Embryonic facial prominence (tissue), 1 donor: ENCODE measurements around the gene SLC4A5.

Experiments used
- DNase-seq: peaks from one replicate; pipeline ENCODE4 v3.0.0-alpha.2; 2016; ENCODE audit errors: extremely low spot score

The SLC4A5 gene

DNA sequence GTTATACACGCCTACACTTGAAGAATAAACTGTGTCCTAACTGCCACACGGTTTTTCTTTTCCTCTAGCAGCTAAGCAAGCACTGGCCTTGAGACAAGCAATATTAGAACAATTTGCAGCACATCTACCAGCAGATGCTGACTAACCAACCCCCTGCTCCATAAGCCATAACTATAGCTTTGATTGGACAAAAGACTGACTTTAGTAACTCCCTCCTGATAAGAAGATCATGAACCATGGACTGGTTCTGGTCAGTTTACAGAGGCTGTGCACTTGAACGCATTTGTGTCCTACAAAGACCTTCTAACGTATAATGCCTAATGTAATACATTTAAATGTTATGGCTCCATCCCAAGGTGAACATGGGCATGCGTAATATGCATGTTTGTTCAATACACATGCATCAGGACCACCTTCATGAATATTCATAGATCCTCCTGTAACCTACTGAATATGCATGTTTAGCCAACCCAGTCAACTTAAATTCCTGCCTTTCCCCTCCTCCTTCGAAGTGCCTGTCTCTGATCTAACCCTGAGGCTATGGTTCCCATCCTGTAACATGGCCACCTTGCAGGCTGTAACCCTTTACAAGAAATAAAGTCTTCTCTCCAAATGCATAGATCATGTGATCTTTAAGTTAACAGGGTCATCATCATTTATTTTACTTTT is 26.5 kb downstream of the SLC4A5 start:
- no peak for DNase-seq

- no peak for DNase-seq
Measured at GRCh38 chr2:74314107-74314506, 29.1 kb downstream of the SLC4A5 start.

- DNase-seq = no peak
Measured at GRCh38 chr2:74313497-74313896, 29.7 kb downstream of the SLC4A5 start.

- no peak for DNase-seq
Measured at GRCh38 chr2:74312913-74313312, 30.3 kb downstream of the SLC4A5 start.

- no peak for DNase-seq
Measured at GRCh38 chr2:74307720-74308119, 35.5 kb downstream of the SLC4A5 start.

GRCh38 chr2:74304332-74305148 is 38.7 kb downstream of the SLC4A5 start:
- DNase-seq = no peak

GRCh38 chr2:74302865-74303264 is 40.4 kb downstream of the SLC4A5 start:
- DNase-seq = no peak

- DNase-seq = no peak
Measured at GRCh38 chr2:74301262-74301661, 42.0 kb downstream of the SLC4A5 start.

GRCh38 chr2:74300506-74300905 is 42.7 kb downstream of the SLC4A5 start:
- DNase-seq = no peak

DNA sequence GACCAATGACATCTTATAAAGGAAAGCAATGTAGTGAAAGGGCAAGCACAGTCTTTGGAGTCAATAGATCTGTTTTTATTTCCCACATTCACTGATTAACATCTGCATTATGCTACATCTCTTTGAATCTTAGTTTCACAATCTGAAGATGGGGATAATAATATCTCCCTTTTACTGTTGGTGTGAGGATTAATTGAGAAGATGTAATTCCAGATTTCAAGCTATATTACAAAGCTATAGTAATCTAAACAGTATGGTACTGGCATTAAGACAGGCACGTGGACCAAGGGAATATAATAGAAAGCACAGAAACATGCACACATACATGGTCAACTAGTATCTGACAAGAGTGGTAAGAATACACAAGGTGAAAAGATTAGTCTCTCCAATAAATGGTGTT is 45.3 kb downstream of the SLC4A5 start:
- DNase-seq = no peak

- DNase-seq = no peak
Measured at GRCh38 chr2:74297391-74297790, 45.8 kb downstream of the SLC4A5 start.

GRCh38 chr2:74293191-74293991 is 49.8 kb downstream of the SLC4A5 start:
- no peak for DNase-seq

- no peak for DNase-seq
Measured at GRCh38 chr2:74292751-74293150, 50.5 kb downstream of the SLC4A5 start.

- DNase-seq = no peak
Measured at GRCh38 chr2:74291886-74292621, 51.2 kb downstream of the SLC4A5 start.

GRCh38 chr2:74291218-74291544 is 52.0 kb downstream of the SLC4A5 start:
- no peak for DNase-seq

DNA sequence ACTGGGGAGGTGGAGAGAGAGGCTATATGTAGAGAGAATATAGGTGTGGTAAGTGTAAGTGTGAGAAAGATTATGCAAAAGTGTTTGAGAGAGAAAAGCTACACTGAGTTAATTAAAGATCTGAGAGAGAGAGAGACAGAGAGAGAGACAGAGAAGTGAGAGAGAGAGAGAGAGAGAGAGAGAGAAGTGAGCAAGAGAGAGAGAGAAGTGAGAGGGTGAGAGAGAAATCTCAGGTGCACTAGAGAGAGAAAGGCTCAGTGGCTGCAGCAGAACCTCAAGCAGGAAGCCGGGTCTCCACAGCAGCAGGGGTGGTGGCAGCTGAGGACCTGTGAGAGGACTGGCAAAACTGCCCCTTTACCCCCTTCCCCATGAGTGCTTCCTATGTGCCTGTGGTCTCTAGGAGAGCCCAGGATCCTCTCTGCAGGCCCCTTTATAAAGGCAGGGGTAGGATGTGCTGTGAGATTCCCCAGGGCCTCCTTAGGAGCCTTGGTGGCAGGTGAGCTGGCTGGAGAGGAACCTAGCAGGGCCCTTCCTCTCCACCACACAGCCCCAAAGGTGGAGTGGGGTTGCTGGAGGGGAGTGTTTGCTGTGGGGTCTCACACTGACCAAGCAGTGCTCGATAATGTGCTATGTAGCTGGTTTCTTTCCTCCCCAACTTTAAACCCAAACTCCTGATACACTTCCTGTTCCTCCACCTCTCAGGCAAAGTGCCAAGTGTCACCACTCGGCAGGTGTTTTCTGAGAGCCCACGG is 52.6 kb downstream of the SLC4A5 start:
- DNase-seq = no peak

- DNase-seq = no peak
Measured at GRCh38 chr2:74290066-74290465, 53.1 kb downstream of the SLC4A5 start.

DNA sequence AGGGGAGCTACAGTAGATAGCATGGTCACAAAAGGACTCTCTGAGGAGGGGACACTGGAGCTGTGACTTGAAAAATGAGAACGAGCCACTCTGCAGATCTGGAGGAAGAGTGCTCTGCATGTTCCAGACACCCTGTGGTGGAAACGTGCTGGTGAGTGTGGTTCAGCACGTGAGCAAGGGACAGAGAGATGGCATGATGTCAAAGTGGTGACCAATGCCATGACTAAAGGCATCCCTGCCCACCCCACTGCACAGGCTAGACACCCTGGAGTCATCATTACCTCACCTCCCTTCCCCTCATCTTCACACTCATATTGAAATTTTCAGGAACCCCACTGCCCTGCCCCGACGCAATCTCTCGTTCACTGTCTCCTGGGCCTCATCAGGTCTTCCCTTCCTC is 56.5 kb downstream of the SLC4A5 start:
- DNase-seq = no peak

GRCh38 chr2:74281141-74281975 is 61.9 kb downstream of the SLC4A5 start:
- no peak for DNase-seq

DNA sequence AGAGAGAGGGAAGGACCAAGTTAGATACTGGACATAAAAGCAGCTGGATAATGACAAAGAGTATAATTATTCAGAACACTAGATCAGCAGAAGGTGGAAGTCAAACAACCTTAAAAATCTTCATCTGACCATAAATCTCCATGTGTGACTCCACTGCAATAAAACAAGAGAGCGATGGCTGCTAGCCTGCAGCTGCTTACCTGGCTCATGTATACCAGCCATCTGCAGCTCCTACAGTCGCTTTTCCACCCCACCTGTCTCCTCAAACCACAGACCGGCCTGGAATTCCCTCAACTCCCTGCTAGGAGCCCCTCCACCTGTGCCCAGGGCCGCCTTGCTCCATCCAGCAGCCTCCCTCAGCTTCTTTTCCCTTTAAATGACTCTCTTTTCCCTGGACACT is 64.5 kb downstream of the SLC4A5 start:
- no peak for DNase-seq
